Measurements from ENCODE around the gene MAP2K6. TPM values are rescaled to one million over a fixed set of nuclear protein-coding genes. Genes with fewer than 3 reads are reported as not detected.
A peak's percentile ranks its signal among the peaks of the same experiment; 100 is the strongest.

Gene MAP2K6
- total and polyA plus RNA-seq, 10 of the 15 experiments (the other 5 are each of a cell fraction or from before 2014, with no cell fraction given), result 15.6 to 70.3 (median 22.9) TPM

DNA sequence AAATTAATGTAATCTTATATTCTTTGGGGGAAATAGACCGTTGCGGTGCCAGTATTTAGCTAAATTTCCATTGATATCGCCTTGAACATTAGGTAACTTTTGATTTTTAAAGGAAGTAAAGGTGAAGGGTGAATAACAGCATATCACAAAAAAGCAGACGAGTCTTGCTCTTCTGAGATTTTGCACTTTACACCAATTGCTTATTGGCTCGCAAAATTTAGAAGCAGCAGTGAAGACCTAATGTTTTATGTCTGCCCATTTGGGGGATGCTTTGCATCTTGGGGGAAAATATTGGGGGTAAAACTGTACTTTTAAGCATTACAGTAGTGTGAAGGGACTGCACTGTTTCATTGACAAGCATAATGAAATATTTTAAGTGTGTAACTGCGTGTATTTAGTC lies 934 bp downstream of the MAP2K6 start (continued):
- TF ChIP-seq, protein P1, sequence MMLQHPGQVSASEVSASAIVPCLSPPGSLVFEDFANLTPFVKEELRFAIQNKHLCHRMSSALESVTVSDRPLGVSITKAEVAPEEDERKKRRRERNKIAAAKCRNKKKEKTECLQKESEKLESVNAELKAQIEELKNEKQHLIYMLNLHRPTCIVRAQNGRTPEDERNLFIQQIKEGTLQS (IDR thresholded peaks at IDR 0.05; ENCODE audit: borderline replicate concordance, extremely low read depth, low read depth, low read length), result no peak
- TF ChIP-seq, protein P2, sequence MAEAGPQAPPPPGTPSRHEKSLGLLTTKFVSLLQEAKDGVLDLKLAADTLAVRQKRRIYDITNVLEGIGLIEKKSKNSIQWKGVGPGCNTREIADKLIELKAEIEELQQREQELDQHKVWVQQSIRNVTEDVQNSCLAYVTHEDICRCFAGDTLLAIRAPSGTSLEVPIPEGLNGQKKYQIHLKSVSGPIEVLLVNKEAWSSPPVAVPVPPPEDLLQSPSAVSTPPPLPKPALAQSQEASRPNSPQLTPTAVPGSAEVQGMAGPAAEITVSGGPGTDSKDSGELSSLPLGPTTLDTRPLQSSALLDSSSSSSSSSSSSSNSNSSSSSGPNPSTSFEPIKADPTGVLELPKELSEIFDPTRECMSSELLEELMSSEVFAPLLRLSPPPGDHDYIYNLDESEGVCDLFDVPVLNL (IDR thresholded peaks at IDR 0.05; ENCODE audit: low read depth, low read length), result no peak
- TF ChIP-seq SMAD1 (IDR thresholded peaks at IDR 0.05; ENCODE audit: low read depth, partially characterized antibody) (no peak), NR2C2 (IDR thresholded peaks at IDR 0.05; ENCODE audit: borderline replicate concordance, control insufficient read depth, insufficient read length, low read depth) (no peak)

DNA sequence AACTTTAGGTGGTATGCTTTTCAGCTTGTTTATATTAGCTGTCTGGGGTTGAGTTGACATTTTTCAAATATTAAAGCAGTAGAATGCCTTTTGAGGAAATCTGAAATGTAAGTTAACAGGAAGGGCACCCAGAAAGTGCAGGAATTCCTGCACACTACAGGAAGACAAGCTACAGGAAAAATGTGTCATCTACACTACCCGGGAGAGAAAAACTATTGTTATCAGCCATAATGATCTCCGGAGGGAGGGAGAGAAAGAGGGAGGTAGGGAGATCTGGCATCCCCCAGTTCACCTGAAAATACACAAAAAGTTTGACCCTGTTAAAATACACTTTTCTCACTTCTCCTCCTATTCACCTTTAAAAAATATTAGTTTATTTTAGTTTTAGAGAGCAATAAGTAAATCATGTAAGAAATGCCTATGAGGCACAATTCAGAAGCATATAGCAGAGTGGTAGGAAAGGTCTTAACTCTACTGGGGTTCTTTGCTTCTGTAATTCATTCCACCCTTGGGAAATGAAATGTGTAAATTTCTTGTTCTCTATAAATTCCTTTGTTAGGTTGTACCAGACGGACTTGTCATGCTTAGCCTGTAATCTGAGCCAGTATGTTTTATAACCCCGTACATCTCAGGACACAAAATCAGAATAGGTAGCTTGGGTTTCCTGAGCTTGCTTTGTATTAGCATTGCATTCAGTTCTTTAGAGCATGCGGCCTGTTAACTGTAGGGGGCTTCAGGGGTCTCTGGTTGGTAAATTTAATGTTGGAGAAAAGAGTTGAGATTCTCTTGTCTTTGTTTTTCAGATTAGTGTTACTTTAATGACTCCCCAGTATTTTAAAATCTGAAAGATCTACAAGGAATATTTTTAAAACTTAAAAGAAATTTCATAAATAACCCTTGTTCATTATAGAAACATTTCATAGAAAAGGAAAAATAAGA lies 3.3 kb downstream of the MAP2K6 start:
- ChIA-PET SMC1A (ENCODE audit: uncharacterized antibody, unreplicated experiment) (interaction anchor here (0.5 to 1.7 kb wide), 8 partner anchors 9 to 107 kb away, joined by 3 to 7 read pairs (median 3); no protein-coding TSS in a partner anchor), RAD21 (ENCODE audit: unreplicated experiment) (interaction anchor here (1.2 kb wide), 1 partner anchor 91 kb away, joined by 3 read pairs; the partner anchor contains the start of gene ABCA5), CTCF (interaction anchor here (0.9 to 2.4 kb wide), 5 partner anchors 20 to 105 kb away, joined by 3 to 6 read pairs (median 5); no protein-coding TSS in a partner anchor), POLR2A (no interaction called here)
- 97% methylated on average over 5 of the region's 5 CpGs for WGBS (ENCODE audit: insufficient coverage, insufficient replicate concordance, low lambda C conversion rate, missing lambda C conversion rate)
- Histone ChIP-seq H3K9ac (ENCODE audit: control insufficient read depth, insufficient read depth, low read length) (no peak overlapping the region), H2AFZ (ENCODE audit: control insufficient read depth, low read depth, low read length) (no peak overlapping the region; the same call in 1 of the 2 replicates), H3K9me3 (replicated peaks; ENCODE audit: control insufficient read depth, insufficient read depth, low read length) (no peaks in the 10 kb centered on the region; the same call in 2 of the 3 replicates), H3K27ac (ENCODE audit: control insufficient read depth, insufficient read depth) (no peak overlapping the region), H3K4me2 (ENCODE audit: control insufficient read depth, insufficient read depth) (peak overlapping the region; percentile 82; the same call in 1 of the 2 replicates), H4K20me1 (ENCODE audit: control insufficient read depth, insufficient read depth) (no peaks in the 10 kb centered on the region), H3K4me1 (ENCODE audit: control insufficient read depth, insufficient read depth, low read length) (no peaks in the 10 kb centered on the region), H3K27me3 (replicated peaks in 1 of 2; ENCODE audit: control insufficient read depth in 2 of 2, insufficient read depth in 2 of 2, low read length in 1 of 2) (no peaks in the 10 kb centered on the region), H3K4me3 (peak overlapping the region; percentile 69; the same call in 1 of the 2 replicates), H3K36me3 (ENCODE audit: control insufficient read depth in 2 of 2, insufficient read depth in 2 of 2, low read length in 1 of 2) (no peaks in the 10 kb centered on the region), H3K79me2 (ENCODE audit: control insufficient read depth, insufficient read depth, low read length) (peaks cover 11% of the 10 kb centered on the region)
- in situ Hi-C loops (cut with MboI), result no loop called here
- ATAC-seq (no peak), DNase-seq (ENCODE audit: low read depth, low spot score) (no peak), FAIRE-seq (no peak)
- intact Hi-C loops (cut with micrococcal nuclease; ENCODE audit: unreplicated experiment), result loop anchor here (2.0 kb wide), 1 partner anchor 85 kb away; no protein-coding TSS in a partner anchor
- no TSS peak for BruUV-seq (replicated peaks)
- TF ChIP-seq BHLHE40 (IDR thresholded peaks at IDR 0.05; ENCODE audit: borderline replicate concordance in 1 of 2, low read depth in 2 of 2, low read length in 1 of 2), result no peak
- TF ChIP-seq, protein P3, sequence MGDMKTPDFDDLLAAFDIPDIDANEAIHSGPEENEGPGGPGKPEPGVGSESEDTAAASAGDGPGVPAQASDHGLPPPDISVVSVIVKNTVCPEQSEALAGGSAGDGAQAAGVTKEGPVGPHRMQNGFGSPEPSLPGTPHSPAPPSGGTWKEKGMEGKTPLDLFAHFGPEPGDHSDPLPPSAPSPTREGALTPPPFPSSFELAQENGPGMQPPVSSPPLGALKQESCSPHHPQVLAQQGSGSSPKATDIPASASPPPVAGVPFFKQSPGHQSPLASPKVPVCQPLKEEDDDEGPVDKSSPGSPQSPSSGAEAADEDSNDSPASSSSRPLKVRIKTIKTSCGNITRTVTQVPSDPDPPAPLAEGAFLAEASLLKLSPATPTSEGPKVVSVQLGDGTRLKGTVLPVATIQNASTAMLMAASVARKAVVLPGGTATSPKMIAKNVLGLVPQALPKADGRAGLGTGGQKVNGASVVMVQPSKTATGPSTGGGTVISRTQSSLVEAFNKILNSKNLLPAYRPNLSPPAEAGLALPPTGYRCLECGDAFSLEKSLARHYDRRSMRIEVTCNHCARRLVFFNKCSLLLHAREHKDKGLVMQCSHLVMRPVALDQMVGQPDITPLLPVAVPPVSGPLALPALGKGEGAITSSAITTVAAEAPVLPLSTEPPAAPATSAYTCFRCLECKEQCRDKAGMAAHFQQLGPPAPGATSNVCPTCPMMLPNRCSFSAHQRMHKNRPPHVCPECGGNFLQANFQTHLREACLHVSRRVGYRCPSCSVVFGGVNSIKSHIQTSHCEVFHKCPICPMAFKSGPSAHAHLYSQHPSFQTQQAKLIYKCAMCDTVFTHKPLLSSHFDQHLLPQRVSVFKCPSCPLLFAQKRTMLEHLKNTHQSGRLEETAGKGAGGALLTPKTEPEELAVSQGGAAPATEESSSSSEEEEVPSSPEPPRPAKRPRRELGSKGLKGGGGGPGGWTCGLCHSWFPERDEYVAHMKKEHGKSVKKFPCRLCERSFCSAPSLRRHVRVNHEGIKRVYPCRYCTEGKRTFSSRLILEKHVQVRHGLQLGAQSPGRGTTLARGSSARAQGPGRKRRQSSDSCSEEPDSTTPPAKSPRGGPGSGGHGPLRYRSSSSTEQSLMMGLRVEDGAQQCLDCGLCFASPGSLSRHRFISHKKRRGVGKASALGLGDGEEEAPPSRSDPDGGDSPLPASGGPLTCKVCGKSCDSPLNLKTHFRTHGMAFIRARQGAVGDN (IDR thresholded peaks at IDR 0.05), result no peak
